Upper lobe of left lung (tissue), 4 donors: ENCODE measurements around the gene AQP12A.

Source experiments
- POLR2A ChIP-seq, 4 donors: fragments of 450-650 bp; IDR thresholded peaks; one replicate each; pipeline ENCODE4 v1.5.1; 2016 to 2017; ENCODE audit warnings: antibody characterized with exemption in 4 of 4, mild to moderate bottlenecking in 2 of 4
- POLR2AphosphoS5 ChIP-seq, 2 donors: sonication (generic); formaldehyde crosslinking; IDR thresholded peaks; one replicate each; pipeline ENCODE4 v1.5.1; 2017; ENCODE audit warnings: antibody characterized with exemption in 2 of 2
- TF ChIP-seq, protein P1 (sequence below), 6 experiments: fragments of 450-650 bp in 4 of 6; fragments of 200-600 bp in 2 of 6; sonication (generic) in 2 of 6; IDR thresholded peaks; one replicate each; pipeline ENCODE4 v1.5.1; 2016 to 2019; ENCODE audit warnings: antibody characterized with exemption in 6 of 6

DNA sequence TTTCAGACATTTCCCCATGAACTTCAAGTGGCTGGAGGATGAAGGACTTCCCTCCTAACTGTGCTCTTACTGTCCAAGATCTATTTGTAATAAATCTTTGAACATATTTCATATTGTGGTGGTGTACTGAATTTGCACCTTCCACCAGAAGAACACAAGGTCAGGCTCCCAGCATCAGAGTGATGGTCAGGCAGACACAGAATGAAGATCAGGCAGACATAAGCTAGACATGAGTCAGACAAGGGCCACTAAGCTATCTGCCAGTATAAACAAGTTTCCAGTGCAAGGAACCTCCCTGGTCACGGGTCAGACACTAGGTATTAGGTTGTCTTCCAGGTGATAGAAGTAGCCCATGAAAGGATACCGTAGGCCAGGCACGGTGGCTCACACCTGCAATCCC is 29.0 kb upstream of the AQP12A start:
- TF ChIP-seq, protein P1, sequence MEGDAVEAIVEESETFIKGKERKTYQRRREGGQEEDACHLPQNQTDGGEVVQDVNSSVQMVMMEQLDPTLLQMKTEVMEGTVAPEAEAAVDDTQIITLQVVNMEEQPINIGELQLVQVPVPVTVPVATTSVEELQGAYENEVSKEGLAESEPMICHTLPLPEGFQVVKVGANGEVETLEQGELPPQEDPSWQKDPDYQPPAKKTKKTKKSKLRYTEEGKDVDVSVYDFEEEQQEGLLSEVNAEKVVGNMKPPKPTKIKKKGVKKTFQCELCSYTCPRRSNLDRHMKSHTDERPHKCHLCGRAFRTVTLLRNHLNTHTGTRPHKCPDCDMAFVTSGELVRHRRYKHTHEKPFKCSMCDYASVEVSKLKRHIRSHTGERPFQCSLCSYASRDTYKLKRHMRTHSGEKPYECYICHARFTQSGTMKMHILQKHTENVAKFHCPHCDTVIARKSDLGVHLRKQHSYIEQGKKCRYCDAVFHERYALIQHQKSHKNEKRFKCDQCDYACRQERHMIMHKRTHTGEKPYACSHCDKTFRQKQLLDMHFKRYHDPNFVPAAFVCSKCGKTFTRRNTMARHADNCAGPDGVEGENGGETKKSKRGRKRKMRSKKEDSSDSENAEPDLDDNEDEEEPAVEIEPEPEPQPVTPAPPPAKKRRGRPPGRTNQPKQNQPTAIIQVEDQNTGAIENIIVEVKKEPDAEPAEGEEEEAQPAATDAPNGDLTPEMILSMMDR (IDR thresholded peaks at IDR 0.05): no peak
- no peak for TF ChIP-seq POLR2A (IDR thresholded peaks at IDR 0.05)
- TF ChIP-seq POLR2AphosphoS5 (IDR thresholded peaks at IDR 0.05): no peak
